H9 (cell line): ENCODE data around the gene TEC. TPM values are rescaled to one million over a fixed set of nuclear protein-coding genes. Genes with fewer than 3 reads are reported as not detected.

Source experiments
- DNase-seq: peaks from one replicate; pipeline ENCODE4 v3.0.0-alpha.2; 2017
- H2AFZ ChIP-seq: one replicate; pipeline ENCODE4 v1.6.1; 2013; ENCODE audit warnings: mild to moderate bottlenecking, low read length, control low read depth, moderate library complexity
- H2AK5ac ChIP-seq: 2 replicates; pipeline ENCODE4 v1.6.1; 2013; ENCODE audit warnings: low read length, control low read depth, mixed read lengths; ENCODE audit not compliant: insufficient read length
- H2BK120ac ChIP-seq: one replicate; pipeline ENCODE4 v1.6.1; 2013; ENCODE audit warnings: low read depth, mild to moderate bottlenecking, low read length, control low read depth, inconsistent platforms; ENCODE audit not compliant: poor library complexity, severe bottlenecking
- H2BK12ac ChIP-seq: 2 replicates; pipeline ENCODE4 v1.6.1; 2013; ENCODE audit warnings: low read length, control low read depth, mixed read lengths, low read depth; ENCODE audit not compliant: insufficient read length
- H2BK15ac ChIP-seq: 2 replicates; pipeline ENCODE4 v1.6.1; 2013; ENCODE audit warnings: low read depth, low read length, control low read depth
- H2BK20ac ChIP-seq: one replicate; pipeline ENCODE4 v1.6.1; 2013; ENCODE audit warnings: low read depth, mild to moderate bottlenecking, low read length, control low read depth, inconsistent platforms; ENCODE audit not compliant: poor library complexity, severe bottlenecking
- H2BK5ac ChIP-seq: 2 replicates; pipeline ENCODE4 v1.6.1; 2013; ENCODE audit warnings: low read length, control low read depth, mixed read lengths; ENCODE audit not compliant: insufficient read length
- H3K14ac ChIP-seq: 2 replicates; pipeline ENCODE4 v1.6.1; 2013; ENCODE audit warnings: low read length, control low read depth; ENCODE audit not compliant: insufficient read depth
- H3K18ac ChIP-seq: 2 replicates; pipeline ENCODE4 v1.6.1; 2013; ENCODE audit warnings: low read depth, mild to moderate bottlenecking, mixed read lengths, low read length, control low read depth; ENCODE audit not compliant: insufficient read length
- H3K23ac ChIP-seq: 2 replicates; pipeline ENCODE4 v1.6.1; 2013; ENCODE audit warnings: low read length, control low read depth, mixed read lengths, low read depth; ENCODE audit not compliant: insufficient read length
- H3K23me2 ChIP-seq: 2 replicates; pipeline ENCODE4 v1.6.1; 2013; ENCODE audit warnings: low read depth, mild to moderate bottlenecking, mixed read lengths, low read length, control low read depth; ENCODE audit not compliant: insufficient read length, poor library complexity, severe bottlenecking
- H3K27ac ChIP-seq: 2 replicates; pipeline ENCODE4 v1.5.1; 2013; ENCODE audit warnings: low read length, control low read depth, mixed read lengths, low read depth; ENCODE audit not compliant: insufficient read length
- H3K27me3 ChIP-seq: 2 replicates; pipeline ENCODE4 v1.6.1; 2013; ENCODE audit warnings: low read length, control low read depth, inconsistent platforms; ENCODE audit not compliant: insufficient read depth
- H3K4ac ChIP-seq: 2 replicates; pipeline ENCODE4 v1.6.1; 2013; ENCODE audit warnings: low read depth, mild to moderate bottlenecking, control low read depth, inconsistent platforms, low read length, moderate library complexity
- H3K4me1 ChIP-seq: 2 replicates; pipeline ENCODE4 v1.6.1; 2013; ENCODE audit warnings: low read length, control low read depth, inconsistent platforms; ENCODE audit not compliant: insufficient read depth
- H3K4me2 ChIP-seq: 2 replicates; pipeline ENCODE4 v1.6.1; 2013; ENCODE audit warnings: low read length, control low read depth, mixed read lengths; ENCODE audit not compliant: insufficient read length, insufficient read depth
- H3K56ac ChIP-seq: 2 replicates; pipeline ENCODE4 v1.6.1; 2013; ENCODE audit warnings: low read depth, mild to moderate bottlenecking, mixed read lengths, low read length, control low read depth; ENCODE audit not compliant: insufficient read length
- H3K79me1 ChIP-seq: 2 replicates; pipeline ENCODE4 v1.6.1; 2013; ENCODE audit warnings: low read depth, mild to moderate bottlenecking, moderate library complexity, low read length, control low read depth, inconsistent platforms; ENCODE audit not compliant: insufficient read depth, poor library complexity, severe bottlenecking
- H3K79me2 ChIP-seq: 2 replicates; pipeline ENCODE4 v1.6.1; 2013; ENCODE audit warnings: low read length, control low read depth, inconsistent platforms; ENCODE audit not compliant: insufficient read depth
- H3K9ac ChIP-seq: 2 replicates; pipeline ENCODE4 v1.6.1; 2013; ENCODE audit warnings: low read length, control low read depth, mixed read lengths; ENCODE audit not compliant: insufficient read length; ENCODE audit errors: extremely low read depth
- H3K9me3 ChIP-seq: one replicate; pipeline ENCODE4 v1.6.1; 2013; ENCODE audit warnings: low read depth, low read length, inconsistent platforms; ENCODE audit not compliant: control insufficient read depth
- H3T11ph ChIP-seq: one replicate; pipeline ENCODE4 v1.6.1; 2013; ENCODE audit warnings: mild to moderate bottlenecking, low read length, control low read depth, inconsistent platforms
- H4K20me1 ChIP-seq: one replicate; pipeline ENCODE4 v1.6.1; 2013; ENCODE audit not compliant: control insufficient read depth, insufficient read length, insufficient read depth
- H4K5ac ChIP-seq: 2 replicates; pipeline ENCODE4 v1.6.1; 2013; ENCODE audit warnings: low read depth, mild to moderate bottlenecking, mixed read lengths, low read length, control low read depth; ENCODE audit not compliant: insufficient read length
- H4K8ac ChIP-seq: replicated peaks from 2 replicates; pipeline ENCODE4 v1.6.1; 2013; ENCODE audit warnings: low read length, control low read depth, mixed read lengths, low read depth; ENCODE audit not compliant: insufficient read length
- H4K91ac ChIP-seq: 2 replicates; pipeline ENCODE4 v1.6.1; 2013; ENCODE audit warnings: low read depth, mild to moderate bottlenecking, moderate library complexity, mixed read lengths, low read length, control low read depth; ENCODE audit not compliant: insufficient read length
- H3K27ac Mint-ChIP-seq, 3 experiments: 2 replicates in 2 of 3; 3 replicates in 1 of 3; pipeline ENCODE4 v1.8.0; 2020 to 2021; ENCODE audit warnings: mixed read lengths in 3 of 3, mild to moderate bottlenecking in 1 of 3, moderate library complexity in 1 of 3
- H3K27me3 Mint-ChIP-seq: 2 replicates; pipeline ENCODE4 v1.8.0; 2021; ENCODE audit warnings: low read depth, mild to moderate bottlenecking, moderate library complexity, mixed read lengths
- H3K36me3 Mint-ChIP-seq, 3 experiments: 2 replicates in 2 of 3; 3 replicates in 1 of 3; pipeline ENCODE4 v1.8.0; 2020 to 2021; ENCODE audit warnings: low read depth in 3 of 3, mixed read lengths in 3 of 3; ENCODE audit not compliant: insufficient read depth in 1 of 3
- H3K4me1 Mint-ChIP-seq, 2 experiments: 2 replicates each; pipeline ENCODE4 v1.8.0; 2020; ENCODE audit warnings: mixed read lengths in 2 of 2
- H3K4me3 Mint-ChIP-seq, 2 experiments: 2 replicates in 1 of 2; 3 replicates in 1 of 2; pipeline ENCODE4 v1.8.0; 2020 to 2021; ENCODE audit warnings: mild to moderate bottlenecking in 2 of 2, mixed read lengths in 2 of 2, moderate library complexity in 1 of 2
- H3K9me3 Mint-ChIP-seq, 2 experiments: 2 replicates in 1 of 2; 3 replicates in 1 of 2; pipeline ENCODE4 v1.8.0; 2020; ENCODE audit warnings: mild to moderate bottlenecking in 2 of 2, mixed read lengths in 2 of 2, moderate library complexity in 1 of 2
- CTCF ChIP-seq: fragments of 200-600 bp; sonication (generic); conservative IDR thresholded peaks from 3 replicates; pipeline ENCODE4 v1.8.0; 2021; ENCODE audit warnings: antibody characterized with exemption, mild to moderate bottlenecking
- WGBS: extraction: QIAGEN DNeasy Blood & Tissue Kit; methylation state at CpG from one replicate; pipeline ENCODE4 v1.1.7; 2013; ENCODE audit warnings: missing lambda C conversion rate, low lambda C conversion rate, mixed read lengths; ENCODE audit not compliant: insufficient read length; ENCODE audit errors: extremely low coverage; 5-methylcytosine and 5-hydroxymethylcytosine counted together
- total RNA-seq: library from RNA; stranded (reverse); gene quantifications from 2 replicates; pipeline ENCODE4 v1.2.1, GENCODE V29; 2021

The TEC gene
- total RNA-seq, 1 experiment from 2014 or later: 1.8 TPM

GRCh38 chr4:48139691-48140090, 129.9 kb downstream of the TEC start:
- Mint-ChIP-seq H3K4me1 (no peaks in the 10 kb centered on the region), H3K9me3 (no peaks in the 10 kb centered on the region), H3K27me3 (no peaks in the 10 kb centered on the region), H3K4me3 (no peak overlapping the region), H3K36me3 (no peaks in the 10 kb centered on the region; a peak in 3 of 7 replicates), H3K27ac (no peak overlapping the region; a peak in 1 of 7 replicates)
- no CpG with 5 or more reads among the region's 3 CpGs for WGBS
- no peaks in the 10 kb centered on the region for H3K4me1 ChIP-seq
- no peaks in the 10 kb centered on the region for H3K9me3 ChIP-seq
- no peak overlapping the region for H4K91ac ChIP-seq
- no peak overlapping the region for H3K4me2 ChIP-seq
- H3K27me3 ChIP-seq: no peaks in the 10 kb centered on the region
- H4K5ac ChIP-seq: no peak overlapping the region
- no peak overlapping the region for H2BK5ac ChIP-seq
- H3K23me2 ChIP-seq: no peaks in the 10 kb centered on the region
- H4K8ac ChIP-seq: no peak overlapping the region
- no peak overlapping the region for H2AK5ac ChIP-seq
- no peak overlapping the region for H3K18ac ChIP-seq
- no peaks in the 10 kb centered on the region for H4K20me1 ChIP-seq
- DNase-seq: no peak
- H2BK120ac ChIP-seq: no peak overlapping the region
- no peak overlapping the region for H3T11ph ChIP-seq
- no peaks in the 10 kb centered on the region for H3K79me2 ChIP-seq
- H2AFZ ChIP-seq: no peak overlapping the region
- H2BK20ac ChIP-seq: no peak overlapping the region
- no peak for TF ChIP-seq CTCF
- no peak overlapping the region for H3K27ac ChIP-seq
- H2BK15ac ChIP-seq: no peak overlapping the region
- H3K79me1 ChIP-seq: no peaks in the 10 kb centered on the region
- H2BK12ac ChIP-seq: no peak overlapping the region
- no peak overlapping the region for H3K9ac ChIP-seq
- H3K14ac ChIP-seq: no peak overlapping the region; the same call in 1 of the 2 replicates
- H3K56ac ChIP-seq: no peak overlapping the region
- H3K4ac ChIP-seq: no peak overlapping the region
- H3K23ac ChIP-seq: no peak overlapping the region
